ENCODE measurements around the gene HOXA10. TPM values are rescaled to one million over a fixed set of nuclear protein-coding genes. Genes with fewer than 3 reads are reported as not detected.
A peak's percentile ranks its signal among the peaks of the same experiment; 100 is the strongest.

The HOXA10 gene
- total RNA-seq, 1 donor from 2014 or later = not detected

DNA sequence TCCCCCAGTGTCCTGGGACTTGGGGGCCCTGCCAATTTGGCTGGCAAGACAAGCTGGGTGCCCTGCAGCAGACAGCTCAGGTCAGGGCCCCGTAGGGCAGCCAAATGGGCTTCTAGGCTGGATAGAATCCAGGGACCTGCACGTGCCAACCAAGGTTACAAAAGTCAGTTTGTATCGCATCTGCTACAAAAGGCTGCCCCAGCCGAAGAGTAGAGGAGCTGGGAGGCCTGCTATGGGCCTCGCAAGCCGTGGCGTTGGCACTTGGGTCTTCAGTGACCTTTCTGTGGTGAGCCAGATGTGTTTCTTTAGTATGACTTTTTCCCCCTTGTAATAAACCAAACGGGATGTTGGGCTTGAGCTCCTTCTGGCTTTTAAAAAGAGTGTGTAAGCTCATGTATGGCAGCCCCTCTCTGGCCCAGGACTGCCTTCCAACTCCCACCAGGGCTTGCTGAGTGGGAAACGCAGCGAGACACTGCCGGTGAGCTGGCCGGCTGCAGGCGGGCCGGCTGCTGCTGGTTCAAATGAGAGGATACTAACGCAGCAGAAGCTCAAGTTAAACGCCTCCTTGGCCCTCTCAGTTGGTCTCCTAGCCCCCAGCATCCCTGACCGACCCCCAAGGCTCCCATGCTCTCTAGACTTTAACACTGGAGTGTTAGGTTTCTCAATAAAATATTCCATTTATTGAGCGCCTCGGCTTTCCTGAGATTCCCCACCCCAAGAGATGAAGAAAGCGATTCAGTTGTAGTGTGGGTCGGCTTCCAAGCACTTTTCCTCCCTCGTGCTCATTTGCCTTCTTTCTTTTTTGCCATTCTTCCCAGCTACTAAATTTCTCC, 3.1 kb upstream of the HOXA10 start:
- Histone ChIP-seq H3K27ac (replicated peaks) (no peak overlapping the region), H3K27me3 (ENCODE audit: low read depth) (peaks cover 100% of the 10 kb centered on the region), H3K9me3 (replicated peaks) (no peaks in the 10 kb centered on the region), H3K4me1 (peaks cover 32% of the 10 kb centered on the region), H3K36me3 (no peaks in the 10 kb centered on the region), H3K4me3 (no peak overlapping the region)
- no peak for TF ChIP-seq CTCF (IDR thresholded peaks at IDR 0.05; ENCODE audit: borderline replicate concordance)
- DNase-seq = peak; percentile 2
- intact Hi-C loops (cut with micrococcal nuclease) = no loop called here

DNA sequence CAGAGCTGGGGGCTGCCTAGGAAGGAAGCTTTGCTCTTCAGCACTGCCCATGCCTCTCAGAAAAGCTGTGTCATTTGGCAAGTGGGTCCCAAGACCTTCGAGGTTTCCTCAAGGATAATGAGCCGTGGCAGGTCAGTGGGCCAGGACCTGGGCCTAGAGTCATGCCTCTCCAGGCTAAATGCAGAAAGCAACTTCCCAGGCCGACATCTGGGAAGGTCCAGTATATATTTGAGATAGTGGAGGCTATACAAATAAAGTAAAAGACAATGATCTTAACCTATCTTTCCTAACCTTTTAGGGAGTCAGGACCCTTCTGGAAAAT, 2.4 kb upstream of the HOXA10 start:
- Histone ChIP-seq H3K4me3 (no peak overlapping the region), H3K27me3 (ENCODE audit: low read depth) (peaks cover 100% of the 10 kb centered on the region), H3K27ac (replicated peaks) (no peak overlapping the region)

DNA sequence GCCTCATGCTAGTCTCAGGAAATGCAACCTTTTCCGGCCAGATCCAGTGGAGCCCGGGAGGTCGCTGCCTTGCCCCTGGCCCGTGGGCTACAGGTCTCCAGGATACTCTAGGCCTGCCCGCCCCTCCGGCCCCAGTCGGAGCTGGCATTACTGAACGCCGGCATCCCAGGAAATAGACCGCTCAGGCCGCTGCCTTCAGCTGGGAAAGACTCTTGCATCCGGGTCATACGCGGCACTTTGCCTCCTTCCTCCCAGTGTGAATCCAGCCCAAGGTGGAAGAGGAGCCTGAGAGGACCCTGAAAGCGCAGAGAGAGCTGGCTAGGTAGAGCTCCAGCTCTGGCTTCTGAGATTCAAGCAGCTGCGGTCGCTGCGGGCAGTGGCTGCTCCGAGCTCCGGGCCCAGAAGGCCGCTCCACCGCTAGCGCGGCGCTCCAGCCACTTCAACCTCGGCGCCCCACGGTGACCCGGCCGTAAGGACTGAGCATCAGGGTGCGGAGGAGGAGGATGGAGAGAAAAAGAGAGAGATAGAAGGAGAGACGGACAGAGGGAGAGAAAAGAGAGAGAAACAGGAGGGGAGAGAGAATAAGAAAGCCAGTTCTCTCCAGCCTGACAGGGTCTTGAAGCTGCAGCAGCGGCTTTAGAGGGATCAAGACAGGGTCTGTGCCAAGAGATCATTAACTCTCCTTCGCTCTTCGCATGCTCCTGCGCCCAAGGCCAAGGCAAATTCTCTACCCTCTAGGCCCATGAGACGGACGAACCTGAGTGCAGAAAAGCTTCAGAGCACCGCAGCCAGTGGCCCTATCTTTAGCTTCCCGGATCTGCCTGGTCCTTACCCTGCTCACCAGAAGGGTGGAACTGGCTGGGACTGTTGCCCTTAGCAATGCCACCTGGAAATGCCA, 1.8 kb upstream of the HOXA10 start:
- no peak for TF ChIP-seq CTCF (IDR thresholded peaks at IDR 0.05; ENCODE audit: borderline replicate concordance)
- no peaks in the 10 kb centered on the region for H3K9me3 ChIP-seq (replicated peaks)
- H3K4me1 ChIP-seq = peaks cover 38% of the 10 kb centered on the region
- H3K27me3 ChIP-seq (ENCODE audit: low read depth) = peaks cover 100% of the 10 kb centered on the region
- no peaks in the 10 kb centered on the region for H3K36me3 ChIP-seq
- intact Hi-C loops (cut with micrococcal nuclease) = no loop called here
- H3K27ac ChIP-seq (replicated peaks) = no peak overlapping the region
- H3K4me3 ChIP-seq = no peak overlapping the region
- DNase-seq = peak; percentile 3

More for the DNA sequence above, 2.4 kb upstream of the HOXA10 start:
- Histone ChIP-seq H3K4me1 (peaks cover 38% of the 10 kb centered on the region), H3K9me3 (replicated peaks) (no peaks in the 10 kb centered on the region), H3K36me3 (no peaks in the 10 kb centered on the region)
- intact Hi-C loops (cut with micrococcal nuclease) = no loop called here
- no peak for TF ChIP-seq CTCF (IDR thresholded peaks at IDR 0.05; ENCODE audit: borderline replicate concordance)
- no peak for DNase-seq

DNA sequence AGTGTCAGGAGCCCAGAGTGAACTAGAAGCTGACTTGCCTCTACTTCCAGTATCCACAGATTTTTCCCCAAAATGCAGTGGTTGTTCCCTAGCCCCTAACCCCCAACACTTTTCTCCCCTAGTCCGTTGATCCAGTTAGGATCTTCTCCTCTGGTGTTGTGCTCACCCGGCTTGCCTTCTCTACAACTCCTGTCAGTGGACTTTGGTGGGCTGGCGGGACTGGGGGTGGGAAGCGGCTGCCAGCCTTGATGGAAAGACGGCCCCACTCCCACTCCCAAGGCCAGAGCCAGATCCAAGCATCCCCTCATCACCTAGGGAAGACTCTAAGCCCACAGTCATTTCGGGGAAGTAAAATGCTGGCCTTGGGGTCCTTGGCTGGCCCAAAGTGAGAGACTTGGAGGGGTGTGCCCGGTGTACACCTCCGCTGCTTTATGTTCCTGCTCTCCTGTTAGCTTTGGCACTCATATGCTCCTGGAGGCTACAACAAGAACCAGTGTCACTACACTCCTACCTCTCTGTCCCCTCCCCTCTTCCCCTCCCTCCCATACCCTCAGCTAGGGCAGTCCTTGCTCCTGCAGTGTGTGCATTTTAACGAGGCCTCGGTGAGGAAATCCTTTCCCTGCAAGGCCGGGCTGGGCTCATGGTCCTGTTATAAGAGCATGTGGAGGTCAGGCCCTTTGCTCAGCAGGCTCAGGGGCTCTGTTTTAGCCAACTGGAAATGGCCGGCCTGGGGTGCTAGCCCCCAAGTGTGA, 930 bp upstream of the HOXA10 start:
- peak; percentile 6 for DNase-seq
- peaks cover 100% of the 10 kb centered on the region for H3K27me3 ChIP-seq (ENCODE audit: low read depth)
- no peaks in the 10 kb centered on the region for H3K9me3 ChIP-seq (replicated peaks)
- no peaks in the 10 kb centered on the region for H3K36me3 ChIP-seq
- intact Hi-C loops (cut with micrococcal nuclease) = no loop called here
- no peak overlapping the region for H3K4me3 ChIP-seq
- no peak overlapping the region for H3K27ac ChIP-seq (replicated peaks)
- TF ChIP-seq CTCF (IDR thresholded peaks at IDR 0.05; ENCODE audit: borderline replicate concordance) = no peak
- H3K4me1 ChIP-seq = peaks cover 37% of the 10 kb centered on the region

DNA sequence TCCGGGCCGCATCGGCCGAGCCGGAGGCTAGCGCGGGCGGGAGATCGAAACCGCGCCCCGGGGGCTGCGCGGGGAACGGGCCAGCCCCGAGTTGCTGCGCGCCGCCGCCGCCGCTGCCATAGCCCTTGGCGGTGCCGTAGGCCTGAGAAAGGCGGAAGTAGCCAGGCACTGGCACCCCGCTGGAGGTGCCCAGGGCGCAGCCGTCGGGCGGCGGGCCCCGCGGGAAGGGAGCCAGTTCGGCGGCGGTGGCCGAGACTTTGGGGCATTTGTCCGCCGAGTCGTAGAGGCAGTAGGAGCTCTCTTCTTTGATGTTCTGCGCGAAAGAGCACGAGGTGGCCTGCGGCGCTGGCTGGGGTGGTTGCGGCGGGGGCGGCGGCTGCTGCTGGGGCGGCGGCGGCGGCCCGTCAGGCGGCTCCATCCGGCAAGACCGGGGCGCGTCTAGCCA, 587 bp downstream of the HOXA10 start:
- intact Hi-C loops (cut with micrococcal nuclease) = no loop called here
- peak overlapping the region; percentile 61 for H3K4me3 ChIP-seq
- H3K36me3 ChIP-seq = no peaks in the 10 kb centered on the region
- peaks cover 38% of the 10 kb centered on the region for H3K4me1 ChIP-seq
- no peaks in the 10 kb centered on the region for H3K9me3 ChIP-seq (replicated peaks)
- DNase-seq = peak; percentile 20
- H3K27ac ChIP-seq (replicated peaks) = no peak overlapping the region
- peaks cover 100% of the 10 kb centered on the region for H3K27me3 ChIP-seq (ENCODE audit: low read depth)
- no peak for TF ChIP-seq CTCF (IDR thresholded peaks at IDR 0.05; ENCODE audit: borderline replicate concordance)
